Sigmoid colon (tissue), 4 donors: ENCODE data around the gene CCDC154.

Experiments used
- CTCF ChIP-seq, 4 experiments: fragments of 450-650 bp in 3 of 4; fragments of 200-600 bp in 1 of 4; IDR thresholded peaks; one replicate each; pipeline ENCODE4 v1.5.1; 2016 to 2019; ENCODE audit warnings: antibody characterized with exemption in 4 of 4, mild to moderate bottlenecking in 3 of 4, moderate library complexity in 2 of 4
- EP300 ChIP-seq, 4 donors: sonication (generic); formaldehyde crosslinking; IDR thresholded peaks; one replicate each; pipeline ENCODE4 v1.6.1; 2017; ENCODE audit warnings: antibody characterized with exemption in 4 of 4
- POLR2A ChIP-seq, 2 donors: fragments of 450-650 bp; IDR thresholded peaks; one replicate each; pipeline ENCODE4 v1.6.1; 2016; ENCODE audit warnings: antibody characterized with exemption in 2 of 2, mild to moderate bottlenecking in 2 of 2, moderate library complexity in 2 of 2
- POLR2AphosphoS5 ChIP-seq, 4 donors: sonication (generic); formaldehyde crosslinking; IDR thresholded peaks; one replicate each; pipeline ENCODE4 v1.6.1; 2017; ENCODE audit warnings: antibody characterized with exemption in 4 of 4

DNA sequence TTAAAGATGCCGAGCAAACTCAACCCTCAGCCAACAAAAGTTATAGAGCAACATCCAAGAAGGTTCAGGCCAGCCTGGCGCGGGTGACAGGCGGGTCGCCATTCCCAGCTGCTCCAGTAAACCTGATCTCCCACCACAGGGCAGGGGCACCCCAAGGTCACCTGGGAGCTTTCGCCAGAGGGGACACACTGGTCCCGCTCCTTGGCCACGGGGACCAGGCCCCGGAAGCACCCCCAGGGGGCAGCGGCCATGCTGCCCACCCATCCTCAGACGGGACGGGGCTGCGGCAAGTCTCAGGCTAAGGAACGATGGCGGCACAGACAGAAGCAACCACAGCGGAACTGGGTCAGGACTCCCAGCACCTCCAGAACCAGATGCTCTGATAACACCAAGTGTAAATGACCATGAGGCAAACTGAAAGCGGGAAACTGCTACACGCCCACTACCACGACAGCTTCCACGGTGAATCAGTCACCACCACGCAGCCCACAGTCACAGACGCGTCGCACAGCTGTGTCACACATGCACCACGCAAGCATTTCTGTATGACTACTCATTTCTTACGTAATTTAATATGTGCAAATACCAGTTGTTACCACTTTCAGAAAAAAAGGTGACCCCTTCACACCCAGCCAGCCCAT, 14.1 kb upstream of the CCDC154 start:
- TF ChIP-seq CTCF (IDR thresholded peaks at IDR 0.05): no peak
- no peak for TF ChIP-seq POLR2A (IDR thresholded peaks at IDR 0.05)
- TF ChIP-seq POLR2AphosphoS5 (IDR thresholded peaks at IDR 0.05): no peak
- no peak for TF ChIP-seq EP300 (IDR thresholded peaks at IDR 0.05)
